Lower leg skin (tissue), 4 donors: Measurements from ENCODE around the gene APOBEC3G. TPM values are rescaled to one million over a fixed set of nuclear protein-coding genes. Genes with fewer than 3 reads are reported as not detected.

Source experiments
- DNase-seq, 2 donors: peaks; one replicate each; pipeline ENCODE4 v3.0.0-alpha.2; 2019; ENCODE audit warnings: low spot score in 2 of 2
- H3K4me3 ChIP-seq: fragments of 200-600 bp; sonication (generic); 2 replicates; pipeline ENCODE4 v1.5.1; 2017; ENCODE audit warnings: mild to moderate bottlenecking, low read depth; ENCODE audit not compliant: poor library complexity, severe bottlenecking
- CTCF ChIP-seq, 3 donors: fragments of 450-650 bp; IDR thresholded peaks; one replicate each; pipeline ENCODE4 v1.5.1; 2016; ENCODE audit warnings: antibody characterized with exemption in 3 of 3, mild to moderate bottlenecking in 3 of 3, moderate library complexity in 2 of 3
- POLR2A ChIP-seq, 2 donors: fragments of 450-650 bp; IDR thresholded peaks; one replicate each; pipeline ENCODE4 v1.6.1; 2016 to 2017; ENCODE audit warnings: antibody characterized with exemption in 2 of 2, mild to moderate bottlenecking in 1 of 2, moderate library complexity in 1 of 2
- whole genome bisulfite sequencing, 2 donors: methylation state at CpG; one replicate each; pipeline ENCODE4 v1.1.5; 2018; 5-methylcytosine and 5-hydroxymethylcytosine counted together
- intact Hi-C: fragments of 100-400 bp; cut with DNase I; formaldehyde crosslinking; loops from one replicate; pipeline ENCODE4 v1.15.0; 2023; ENCODE audit warnings: low total_unique reads
- total RNA-seq, 4 donors: library from RNA; depleted of rRNA; stranded (reverse); fragments of >200 nt; gene quantifications; one replicate each; pipeline ENCODE4 v1.1.0, GENCODE V29; 2016

The APOBEC3G gene
- total RNA-seq, 4 donors from 2014 or later, result 1.1 to 3.9 (median 1.9) TPM

- intact Hi-C loops, result no loop called here
- TF ChIP-seq POLR2A (IDR thresholded peaks at IDR 0.05) (no peak), CTCF (IDR thresholded peaks at IDR 0.05) (no peak)
Observed at GRCh38 chr22:39081598-39081997, 4.5 kb downstream of the APOBEC3G start.

DNA sequence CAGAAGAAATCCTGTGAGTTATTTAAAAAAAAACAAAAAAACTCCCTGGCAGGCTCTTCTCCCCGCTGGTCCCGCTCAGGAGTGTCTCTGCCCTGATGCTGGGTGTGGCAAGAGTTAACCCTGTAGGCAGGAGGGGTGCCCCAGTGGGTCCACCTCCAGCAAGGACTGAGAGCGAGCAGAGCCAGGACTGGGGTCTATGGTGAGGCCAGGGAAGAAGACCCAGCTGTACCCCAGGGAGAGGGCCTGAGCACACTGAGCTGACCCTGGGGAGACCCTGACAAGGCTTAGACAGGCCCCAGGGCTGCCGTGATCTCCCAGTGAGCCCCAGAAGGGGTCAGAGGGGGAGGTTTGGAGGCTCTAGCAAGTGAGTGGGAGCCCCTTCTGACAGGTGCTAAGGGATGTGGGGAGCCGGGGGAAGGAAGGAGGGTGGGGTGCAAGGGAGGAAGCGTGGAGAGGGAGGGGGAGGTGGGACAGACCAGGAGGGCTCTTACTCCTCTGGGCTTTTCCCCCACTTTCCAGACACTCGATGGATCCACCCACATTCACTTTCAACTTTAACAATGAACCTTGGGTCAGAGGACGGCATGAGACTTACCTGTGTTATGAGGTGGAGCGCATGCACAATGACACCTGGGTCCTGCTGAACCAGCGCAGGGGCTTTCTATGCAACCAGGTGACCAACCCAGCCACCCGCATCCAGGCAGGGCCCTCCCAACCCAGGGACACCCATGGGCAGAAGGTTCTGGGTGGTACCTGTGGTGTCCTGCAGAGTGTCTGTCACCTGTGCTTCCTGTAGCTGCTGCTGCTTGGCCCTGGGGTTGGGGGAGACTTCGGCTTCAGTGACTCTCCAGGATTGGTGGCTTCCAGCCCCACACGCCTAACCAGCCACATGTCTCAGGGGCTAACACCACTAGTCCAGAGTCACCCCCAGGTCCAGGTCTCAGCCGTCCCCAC, 6.4 kb downstream of the APOBEC3G start:
- intact Hi-C loops, result no loop called here
- H3K4me3 ChIP-seq, result no peak overlapping the region
- 74 to 78% methylated on average over 12 to 13 of the region's 14 CpGs for WGBS, 2 donors
- TF ChIP-seq CTCF (IDR thresholded peaks at IDR 0.05), result no peak
- TF ChIP-seq POLR2A (IDR thresholded peaks at IDR 0.05), result no peak
- no peak for DNase-seq

More at GRCh38 chr22:39081598-39081997, 4.5 kb downstream of the APOBEC3G start:
- WGBS, 2 donors, result 87% methylated on average over 8 of the region's 8 CpGs
- DNase-seq, result no peak
- no peak overlapping the region for H3K4me3 ChIP-seq

DNA sequence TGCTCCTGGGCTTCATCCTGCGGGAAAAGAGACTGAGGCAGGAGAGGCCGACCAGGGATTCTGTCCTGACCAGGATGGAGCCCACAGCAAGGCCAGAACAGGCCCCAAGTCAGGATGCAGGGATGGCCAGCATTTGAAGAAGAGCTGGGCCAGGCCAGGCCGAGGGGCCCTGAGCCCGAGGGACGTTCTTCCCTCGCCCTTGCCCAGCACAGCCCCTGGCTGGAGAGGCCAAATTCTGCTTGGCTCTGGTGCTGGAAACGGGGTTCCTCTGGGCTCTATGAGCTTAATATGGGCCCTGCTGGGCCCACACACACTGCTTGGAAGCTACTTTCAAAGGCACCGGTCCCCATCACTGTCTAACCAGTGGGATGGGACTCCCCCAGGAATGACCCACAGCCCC, 7.6 kb downstream of the APOBEC3G start:
- DNase-seq, result no peak
- no peak for TF ChIP-seq POLR2A (IDR thresholded peaks at IDR 0.05)
- TF ChIP-seq CTCF (IDR thresholded peaks at IDR 0.05), result no peak
- no peak overlapping the region for H3K4me3 ChIP-seq
- WGBS, 2 donors, result 93% methylated on average over 4 to 8 of the region's 8 CpGs
- intact Hi-C loops, result no loop called here

DNA sequence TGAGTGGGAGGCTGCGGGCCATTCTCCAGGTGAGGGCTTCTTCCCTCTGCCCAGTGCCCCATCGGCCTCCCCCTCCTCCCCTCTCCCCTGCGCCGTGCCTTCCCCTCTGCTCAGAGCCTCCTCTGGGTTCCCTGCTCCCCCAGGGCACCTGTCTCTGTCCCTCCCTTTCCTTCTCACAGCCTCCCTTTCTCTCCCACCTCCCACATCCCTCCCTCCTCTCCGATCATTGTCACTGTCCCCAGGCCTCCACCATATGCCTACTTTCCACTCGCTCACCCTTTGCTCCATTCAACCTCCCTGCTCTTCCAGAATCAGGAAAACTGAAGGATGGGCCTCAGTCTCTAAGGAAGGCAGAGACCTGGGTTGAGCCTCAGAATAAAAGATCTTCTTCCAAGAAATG, 10.0 kb downstream of the APOBEC3G start:
- 86 to 89% methylated on average over 6 of the region's 6 CpGs for WGBS, 2 donors
- DNase-seq, result no peak
- no peak overlapping the region for H3K4me3 ChIP-seq
- TF ChIP-seq POLR2A (IDR thresholded peaks at IDR 0.05) (no peak), CTCF (IDR thresholded peaks at IDR 0.05) (no peak)
- intact Hi-C loops, result no loop called here

DNA sequence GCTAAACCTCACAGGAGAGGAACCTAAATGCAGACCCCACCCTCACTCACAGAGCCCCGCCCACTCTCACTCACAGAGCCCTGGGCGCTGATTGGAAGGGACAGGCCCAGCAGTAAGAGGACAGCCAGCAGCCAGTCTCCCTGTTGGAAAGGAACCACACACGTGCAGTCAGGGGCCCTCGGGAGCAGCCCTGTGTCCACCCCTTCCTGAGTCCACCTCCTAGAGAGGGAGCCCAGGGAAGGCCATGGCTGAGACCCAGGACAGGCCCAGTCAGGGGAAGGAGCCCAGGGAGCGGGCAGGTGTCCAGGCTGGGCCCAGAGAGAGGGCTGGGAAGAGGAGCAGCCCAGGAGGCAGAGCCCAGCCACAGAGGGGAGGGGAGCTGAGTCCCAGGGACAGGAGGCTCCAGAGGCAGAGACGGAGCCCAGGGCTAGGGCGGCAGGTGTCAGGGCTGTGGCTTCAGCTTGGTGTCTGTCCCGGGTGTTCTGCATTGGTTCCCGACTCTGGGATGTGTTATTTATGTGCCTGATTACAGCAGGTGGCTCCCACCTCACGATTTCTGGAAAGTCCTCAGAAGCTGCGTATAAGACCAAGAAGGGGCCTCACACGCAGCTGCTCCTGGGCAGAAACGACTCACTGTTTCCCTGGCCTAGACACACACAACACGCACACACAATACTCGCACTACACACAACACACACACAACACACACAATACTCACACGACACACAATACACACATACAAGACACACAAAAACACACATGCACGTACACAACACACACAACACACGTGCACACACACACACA, 11.0 kb downstream of the APOBEC3G start:
- intact Hi-C loops, result no loop called here
- DNase-seq, result no peak
- no peak for TF ChIP-seq POLR2A (IDR thresholded peaks at IDR 0.05)
- TF ChIP-seq CTCF (IDR thresholded peaks at IDR 0.05), result no peak
- H3K4me3 ChIP-seq, result no peak overlapping the region
- 58 to 63% methylated on average over 18 of the region's 18 CpGs for WGBS, 2 donors
